Stimulated activated CD4-positive, alpha-beta T cell treated with anti-CD3 and anti-CD28 coated beads, TNF-alpha, amount 100 ng/mL, for 48 hours (primary cell): ENCODE measurements around the gene WDHD1.
"Not testable (repeated sequence)": the region's sequence is repeated elsewhere in the genome, so short reads cannot be mapped to it uniquely, and the experiment has no call there.

Experiments
- DNase-seq, 3 donors: peaks; one replicate each; pipeline ENCODE4 v3.0.0-alpha.2; 2020; ENCODE audit warnings: low read depth in 3 of 3

The WDHD1 gene

DNA sequence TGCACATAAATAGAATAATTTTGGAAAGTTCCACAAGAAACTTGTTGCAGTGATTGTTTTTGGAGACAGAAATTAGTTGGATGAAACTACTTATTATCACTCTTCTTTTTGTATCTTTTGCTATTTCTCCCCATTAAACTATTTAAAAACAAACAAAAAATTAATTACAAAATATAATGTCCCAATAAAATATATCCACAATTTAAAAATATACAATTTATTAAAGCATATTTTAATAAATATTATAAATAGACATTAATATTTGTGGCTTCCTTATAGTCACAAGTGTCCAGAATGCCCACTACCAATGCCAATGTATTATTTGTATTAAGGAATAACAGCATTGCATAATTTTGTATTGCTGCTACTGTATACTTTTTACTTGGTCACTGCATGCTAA, 71.8 kb downstream of the WDHD1 start:
- no peak for DNase-seq

- DNase-seq: not testable (repeated sequence)
Observed at GRCh38 chr14:54953609-54954008, 73.3 kb downstream of the WDHD1 start.

DNA sequence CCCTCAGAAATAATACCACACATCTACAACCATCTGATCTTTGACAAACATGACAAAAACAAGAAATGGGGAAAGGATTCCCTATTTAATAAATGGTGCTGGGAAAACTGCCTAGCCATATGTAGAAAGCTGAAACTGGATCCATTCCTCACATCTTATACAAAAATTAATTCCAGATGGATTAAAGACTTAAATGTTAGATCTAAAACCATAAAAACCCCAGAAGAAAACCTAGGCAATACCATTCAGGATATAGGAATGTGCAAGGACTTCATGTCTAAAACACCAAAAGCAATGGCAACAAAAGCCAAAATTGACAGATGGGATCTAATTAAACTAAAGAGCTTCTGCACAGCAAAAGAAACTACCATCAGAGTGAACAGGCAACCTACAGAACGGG, 74.1 kb downstream of the WDHD1 start:
- not testable (repeated sequence) for DNase-seq

DNA sequence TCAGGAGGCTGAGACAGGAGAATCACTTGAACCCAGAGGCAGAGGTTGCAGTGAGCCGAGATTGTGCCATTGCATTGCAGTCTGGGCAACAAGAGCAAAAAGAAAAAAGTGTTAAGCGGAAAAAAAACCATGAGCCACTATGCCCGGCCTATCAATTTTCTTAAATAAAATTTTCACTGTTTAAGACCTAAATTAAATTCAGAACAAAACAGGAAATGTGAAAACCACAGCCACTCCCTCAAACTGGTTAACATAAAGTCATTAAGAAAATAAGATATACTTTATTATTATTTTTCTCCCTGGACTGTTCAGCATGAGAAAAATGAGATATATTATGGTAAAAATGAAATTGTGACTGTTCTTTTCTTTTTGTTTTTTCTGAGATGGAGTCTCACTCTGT, 79.7 kb downstream of the WDHD1 start:
- no peak for DNase-seq

DNA sequence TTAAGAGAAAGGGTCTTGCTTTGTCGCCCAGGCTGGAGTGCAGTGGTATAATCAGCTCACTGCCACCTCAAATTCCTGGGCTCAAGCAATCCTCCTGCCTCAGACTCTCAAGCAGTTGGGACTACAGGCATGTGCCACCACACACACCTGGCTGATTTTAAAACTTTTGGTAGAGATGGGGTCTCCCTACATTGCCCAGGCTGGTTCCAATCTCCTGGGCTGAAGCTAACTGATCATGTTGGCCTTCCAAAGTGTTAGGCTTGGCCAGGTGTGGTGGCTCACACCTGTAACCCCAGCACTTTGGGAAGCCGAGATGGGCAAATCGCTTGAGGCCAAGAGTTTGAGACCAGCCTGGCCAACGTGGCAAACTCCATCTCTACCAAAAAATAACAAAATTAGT, 80.4 kb downstream of the WDHD1 start:
- DNase-seq: no peak

GRCh38 chr14:54944737-54945391, 82.0 kb downstream of the WDHD1 start:
- DNase-seq: no peak

- DNase-seq: no peak
Observed at GRCh38 chr14:54942913-54943312, 84.0 kb downstream of the WDHD1 start.

GRCh38 chr14:54936816-54937215, 90.1 kb downstream of the WDHD1 start:
- no peak for DNase-seq

DNA sequence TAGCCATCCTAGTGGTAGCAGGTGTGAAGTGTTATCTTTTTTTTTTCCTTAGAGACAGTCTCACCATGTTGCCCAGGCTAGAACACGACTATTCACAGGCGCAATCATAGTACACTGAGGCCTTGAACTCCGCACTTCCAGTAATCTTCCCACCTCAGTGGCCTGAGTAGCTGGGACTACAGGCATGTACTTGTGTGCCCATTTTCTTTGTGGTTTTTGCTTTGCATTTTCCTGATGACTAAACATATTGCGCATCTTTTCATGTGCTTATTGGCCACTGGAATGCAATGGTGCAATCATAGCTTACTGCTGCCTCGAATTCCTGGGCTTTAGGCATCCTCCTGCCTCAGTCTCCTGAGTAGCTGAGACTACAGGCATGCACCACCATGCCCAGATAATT, 90.9 kb downstream of the WDHD1 start:
- no peak for DNase-seq

DNA sequence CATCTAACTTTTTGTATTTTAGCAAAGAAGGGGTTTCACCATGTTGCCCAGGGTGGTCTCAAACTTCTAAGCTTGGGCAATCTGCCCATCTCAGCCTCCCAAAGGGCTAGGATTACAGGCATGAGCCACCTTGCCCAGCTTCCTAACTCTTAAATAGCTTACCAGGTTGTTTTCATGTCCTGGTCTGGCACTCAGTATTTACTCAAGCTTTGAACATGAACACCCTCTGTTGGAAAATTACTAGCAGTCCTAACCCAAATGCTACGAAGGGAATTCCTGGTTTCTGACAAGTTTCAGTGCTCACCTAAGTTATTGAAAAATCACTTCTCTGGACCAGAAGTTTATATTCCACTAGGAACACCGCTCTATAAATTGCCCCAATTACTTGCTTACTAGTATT, 91.8 kb downstream of the WDHD1 start:
- no peak for DNase-seq

DNA sequence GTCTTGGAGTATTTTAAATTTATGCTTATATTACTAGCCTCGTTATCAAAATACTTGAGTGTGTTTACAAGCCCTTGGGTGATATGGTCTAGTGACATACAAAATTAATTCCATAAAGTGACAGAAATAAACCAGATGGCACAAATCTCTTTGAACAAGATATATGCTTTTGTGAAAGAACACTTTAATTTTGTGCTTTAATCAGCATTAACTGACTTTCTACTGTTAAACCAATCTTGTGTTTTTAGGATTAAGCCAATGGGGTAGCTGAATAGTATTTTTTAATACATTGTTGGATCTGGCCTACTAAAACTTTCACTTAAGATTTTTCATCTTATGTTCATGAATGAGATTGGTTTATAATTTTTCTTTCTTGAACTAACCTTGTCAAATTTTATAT, 93.9 kb downstream of the WDHD1 start:
- DNase-seq: no peak

DNA sequence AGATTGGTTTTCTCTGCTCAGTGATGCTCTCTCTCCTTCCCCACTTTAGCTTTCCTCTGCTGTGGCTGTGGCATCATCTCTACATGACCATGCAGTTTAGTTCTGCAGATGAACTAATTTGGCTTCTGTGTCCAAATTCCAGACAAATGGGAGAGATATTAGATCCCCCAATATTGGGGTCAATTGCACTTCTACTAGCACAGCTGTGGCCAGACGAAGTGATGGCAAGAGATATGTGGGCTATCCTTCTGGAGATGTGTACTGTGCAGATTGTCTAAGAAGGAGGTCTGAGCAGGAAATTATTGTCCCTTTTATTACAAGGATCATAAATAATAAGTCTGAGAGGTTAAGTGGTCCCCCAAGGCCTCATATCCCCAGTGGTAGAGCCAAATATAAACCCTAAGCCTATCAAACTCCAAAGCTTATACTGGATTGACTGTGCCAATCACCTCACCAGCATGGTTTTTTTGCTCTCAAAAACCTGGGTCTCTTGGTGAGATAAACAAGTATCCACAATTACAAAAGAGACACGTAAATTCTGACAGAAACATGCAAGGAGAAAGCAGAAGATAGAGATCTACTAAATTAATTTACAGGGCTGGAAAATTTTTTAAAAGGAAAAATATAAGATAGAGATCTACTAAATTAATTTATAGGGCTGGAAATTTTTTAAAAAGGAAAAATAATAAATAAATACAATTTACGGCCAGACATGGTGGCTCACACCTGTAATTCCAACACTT, 95.1 kb downstream of the WDHD1 start:
- DNase-seq: no peak

GRCh38 chr14:54931101-54931500, 95.8 kb downstream of the WDHD1 start:
- no peak for DNase-seq

DNA sequence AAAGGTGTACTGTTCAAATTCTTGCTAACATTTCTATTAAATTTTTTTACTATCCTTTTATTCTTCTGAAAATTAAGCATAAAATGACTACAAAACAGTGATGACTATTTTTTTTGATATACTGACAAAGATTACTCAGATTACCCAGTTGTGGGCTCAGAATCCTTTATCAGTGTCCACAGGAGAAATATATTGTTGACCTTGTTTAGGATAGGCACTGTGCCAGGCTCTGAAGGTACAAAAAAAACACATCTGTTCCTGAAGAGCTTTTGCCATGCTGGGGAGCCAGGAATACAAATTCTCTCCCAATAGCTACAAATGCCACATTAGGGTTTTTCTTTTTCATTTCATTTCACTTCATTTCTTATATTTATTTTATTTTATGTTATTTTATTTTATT, 97.3 kb downstream of the WDHD1 start:
- no peak for DNase-seq

DNA sequence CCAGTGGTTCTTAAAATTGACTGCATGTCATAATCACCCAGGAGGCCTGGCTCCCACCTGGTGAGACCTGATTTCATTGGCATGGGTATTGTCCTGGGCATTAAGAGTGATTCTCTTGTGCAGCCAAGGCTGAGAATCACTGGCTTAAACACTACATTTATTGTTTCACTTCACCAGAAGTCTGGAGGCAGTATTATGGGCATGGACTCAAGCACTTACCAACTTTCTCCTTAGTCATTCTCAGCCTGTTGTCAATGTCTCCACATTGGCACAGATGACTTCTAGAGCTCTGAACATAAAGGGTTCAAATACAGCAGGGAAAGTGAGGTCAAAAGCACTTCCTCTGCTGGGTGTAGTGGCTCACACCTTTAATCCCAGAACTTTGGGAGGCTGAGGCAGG, 98.7 kb downstream of the WDHD1 start:
- no peak for DNase-seq

- DNase-seq: no peak
Observed at GRCh38 chr14:54927551-54927950, 99.3 kb downstream of the WDHD1 start.

DNA sequence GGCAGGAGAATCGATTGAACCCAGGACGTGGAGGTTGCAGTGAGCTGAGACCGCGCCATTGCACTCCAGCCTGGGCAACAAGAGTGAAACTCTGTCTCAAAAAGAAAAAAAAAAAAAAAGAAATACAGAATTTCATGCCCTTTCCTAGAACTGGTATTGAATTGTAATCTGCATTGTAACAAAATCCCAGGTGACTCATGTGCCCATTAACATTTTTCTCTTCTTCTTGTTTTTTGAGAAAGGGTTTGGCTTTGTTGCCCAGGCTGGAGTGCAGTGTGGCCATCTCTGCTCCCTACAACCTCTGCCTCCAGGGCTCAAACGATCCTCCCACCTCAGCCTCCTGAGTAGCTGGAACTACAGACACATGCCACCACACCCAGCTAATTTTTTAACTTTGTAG, 100.3 kb downstream of the WDHD1 start:
- DNase-seq: not testable (repeated sequence)

GRCh38 chr14:54922598-54922997, 104.3 kb downstream of the WDHD1 start:
- DNase-seq: no peak

GRCh38 chr14:54920052-54920451, 106.8 kb downstream of the WDHD1 start:
- DNase-seq: no peak

GRCh38 chr14:54919330-54919729, 107.6 kb downstream of the WDHD1 start:
- DNase-seq: no peak

- no peak for DNase-seq
Observed at GRCh38 chr14:54918427-54918826, 108.5 kb downstream of the WDHD1 start.

GRCh38 chr14:54916101-54916500, 110.8 kb downstream of the WDHD1 start:
- DNase-seq: no peak

- DNase-seq: no peak
Observed at GRCh38 chr14:54909817-54910558, 116.9 kb downstream of the WDHD1 start.
